CD4-positive, alpha-beta T cell treated with Interferon alpha-2 for 1 hour (primary cell): Measurements from ENCODE around the gene R3HCC1L.

Source experiments
- DNase-seq, 2 donors: peaks; one replicate each; pipeline ENCODE4 v3.0.0-alpha.2; 2020 to 2022

R3HCC1L gene

DNA sequence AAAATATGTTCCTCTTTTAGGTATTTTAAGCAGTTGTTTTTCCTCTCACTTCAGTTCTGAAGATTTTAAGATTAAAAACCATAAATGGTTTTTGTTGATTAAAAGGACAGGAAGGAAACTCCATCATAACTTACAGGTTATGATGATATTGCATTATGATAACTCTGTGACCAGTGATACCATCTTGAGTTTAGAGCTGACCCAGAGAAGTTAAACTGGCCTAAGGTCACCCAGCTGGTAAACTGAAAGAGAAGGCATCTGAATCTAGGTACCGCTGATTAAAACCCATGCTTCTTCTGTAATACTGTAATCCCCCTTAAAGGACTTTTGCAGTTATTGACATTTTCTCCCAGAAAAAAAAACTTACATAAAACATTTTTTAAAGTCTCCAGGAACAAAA is 103.9 kb downstream of the R3HCC1L start:
- no peak for DNase-seq

DNA sequence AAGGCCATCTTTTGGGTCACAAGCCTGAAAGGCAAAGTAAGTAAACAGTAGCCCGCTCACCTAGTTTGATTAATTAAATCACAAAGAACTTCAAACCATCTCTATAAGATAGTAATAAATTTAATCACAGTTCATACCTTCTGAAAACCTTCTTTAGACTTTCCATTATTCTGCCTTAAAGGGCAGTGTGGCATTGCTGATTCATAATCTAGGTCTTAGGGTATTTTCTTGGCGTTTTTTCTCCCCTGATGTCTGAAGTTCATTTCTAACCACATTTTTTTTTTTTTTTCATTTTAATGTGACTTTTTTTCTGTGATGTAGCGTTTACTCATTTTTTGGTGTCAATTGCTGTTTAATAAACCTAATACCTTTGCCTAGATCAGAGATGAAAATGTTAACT is 106.1 kb downstream of the R3HCC1L start:
- DNase-seq, result no peak

DNA sequence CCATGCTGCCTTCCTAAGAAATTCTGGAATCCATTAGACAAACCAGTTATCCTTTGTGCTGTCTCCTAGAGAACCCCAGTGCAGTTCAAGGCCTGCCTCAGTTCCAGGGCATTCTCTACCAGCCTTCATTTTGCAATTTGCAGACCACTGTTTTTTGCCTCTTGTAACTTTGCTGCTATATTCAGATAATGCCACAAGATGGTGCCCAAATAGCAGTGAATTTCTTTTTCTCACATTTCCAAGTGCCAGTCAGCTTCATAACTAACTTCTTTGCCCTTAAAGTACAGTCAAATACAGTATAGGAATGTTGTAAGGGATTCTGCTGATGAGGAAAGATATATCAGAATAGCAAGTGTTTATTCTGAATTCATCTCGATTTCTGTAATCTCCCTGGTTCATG is 108.4 kb downstream of the R3HCC1L start:
- DNase-seq, result no peak

DNA sequence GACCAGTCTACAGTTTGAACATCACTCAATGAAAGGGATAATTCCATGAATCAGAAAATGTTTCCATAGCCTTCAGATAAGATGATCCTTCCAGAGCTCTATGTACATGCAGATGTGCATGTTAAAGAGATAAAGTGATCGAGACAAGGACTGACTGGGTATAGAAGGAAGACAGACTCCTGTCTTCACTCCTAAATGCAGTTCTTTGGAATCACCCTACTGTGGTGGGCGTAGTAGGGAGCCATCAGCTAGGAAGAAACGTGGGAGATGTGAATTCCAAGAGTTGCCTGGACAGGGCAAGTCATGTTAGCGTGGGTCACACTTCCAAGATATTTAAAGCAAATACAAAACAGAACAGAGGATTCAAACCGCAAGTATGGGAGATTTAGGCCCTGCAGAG is 109.7 kb downstream of the R3HCC1L start:
- DNase-seq, result no peak

DNA sequence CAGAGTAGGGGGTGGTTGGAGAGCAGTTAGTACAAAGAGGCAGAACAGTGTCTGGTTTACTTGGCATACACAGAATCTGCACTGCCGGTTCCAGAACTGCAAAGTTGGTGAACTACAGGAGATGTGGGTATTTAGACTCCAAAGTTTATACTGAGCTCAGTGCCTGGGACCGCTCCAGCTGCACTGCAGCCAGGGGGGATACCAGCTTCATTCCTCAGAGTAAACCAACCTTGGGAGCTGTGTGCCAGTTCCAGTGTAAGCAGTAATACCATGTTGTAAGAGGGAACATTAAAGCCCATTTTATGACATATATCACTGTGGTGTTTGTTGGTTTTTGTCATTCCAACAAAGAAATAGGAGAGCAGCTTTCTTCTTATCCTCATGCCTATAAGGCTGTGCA is 110.1 kb downstream of the R3HCC1L start:
- no peak for DNase-seq

DNA sequence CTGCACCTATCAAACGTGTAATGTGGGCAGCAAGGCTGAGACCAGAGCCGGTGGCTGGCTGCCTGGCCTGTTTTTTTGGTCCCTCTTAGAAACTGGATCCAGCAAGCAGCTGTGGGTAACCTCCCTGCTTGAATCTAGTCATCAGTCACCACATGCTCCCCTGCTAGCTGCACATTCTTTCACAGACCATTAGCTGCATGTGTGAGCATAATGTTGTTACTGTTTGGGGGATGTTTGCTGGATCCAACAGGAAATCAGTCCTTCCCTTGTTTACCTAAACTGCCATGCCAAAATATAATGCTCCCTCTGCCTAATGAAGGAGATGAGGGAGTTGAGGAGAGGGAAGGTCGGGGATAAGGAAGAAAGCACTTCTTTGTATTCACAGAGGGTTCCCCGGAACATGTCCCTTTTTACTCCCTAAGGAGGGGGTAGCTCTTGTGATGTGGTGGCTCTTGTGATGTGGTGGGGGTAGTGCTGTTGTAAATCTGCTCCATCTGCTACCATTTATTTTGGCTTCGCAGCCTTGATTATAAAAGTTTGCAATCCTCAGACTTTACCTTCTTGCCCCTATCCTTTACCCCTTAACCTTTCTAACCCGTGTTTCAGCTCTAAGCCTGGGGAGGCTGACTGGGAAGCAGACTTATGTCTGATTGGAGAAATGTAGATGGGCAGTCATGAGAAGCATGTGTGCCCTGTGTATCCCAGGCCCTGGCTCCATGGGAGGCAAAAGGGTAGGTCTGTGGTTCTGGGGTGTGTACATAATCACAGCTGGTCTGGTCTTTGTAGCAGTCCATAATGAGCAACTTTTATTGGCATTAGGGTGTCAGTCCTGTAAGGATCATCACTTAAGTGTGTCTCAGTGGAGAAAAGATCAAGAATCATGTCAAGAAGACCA is 112.7 kb downstream of the R3HCC1L start:
- DNase-seq, result no peak

DNA sequence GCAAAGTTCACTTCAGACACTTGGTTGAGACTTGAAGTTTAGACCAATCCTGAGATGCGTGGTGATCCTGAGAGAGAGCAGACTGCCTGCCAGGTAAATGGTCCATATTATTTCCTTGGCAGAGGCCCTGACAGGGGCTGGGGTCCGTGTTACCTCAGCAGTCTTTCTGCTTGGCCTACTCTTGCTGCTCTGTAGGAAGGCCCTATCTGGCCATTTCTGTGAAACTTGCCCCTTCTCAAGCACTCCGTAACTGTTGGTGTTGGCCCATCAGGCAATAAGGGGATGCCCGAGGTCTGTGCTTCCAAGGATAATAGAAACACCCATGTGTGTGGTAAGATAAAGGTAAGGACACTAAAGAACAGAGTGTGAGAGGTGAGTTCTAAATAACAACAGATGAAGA is 113.6 kb downstream of the R3HCC1L start:
- DNase-seq, result no peak

DNA sequence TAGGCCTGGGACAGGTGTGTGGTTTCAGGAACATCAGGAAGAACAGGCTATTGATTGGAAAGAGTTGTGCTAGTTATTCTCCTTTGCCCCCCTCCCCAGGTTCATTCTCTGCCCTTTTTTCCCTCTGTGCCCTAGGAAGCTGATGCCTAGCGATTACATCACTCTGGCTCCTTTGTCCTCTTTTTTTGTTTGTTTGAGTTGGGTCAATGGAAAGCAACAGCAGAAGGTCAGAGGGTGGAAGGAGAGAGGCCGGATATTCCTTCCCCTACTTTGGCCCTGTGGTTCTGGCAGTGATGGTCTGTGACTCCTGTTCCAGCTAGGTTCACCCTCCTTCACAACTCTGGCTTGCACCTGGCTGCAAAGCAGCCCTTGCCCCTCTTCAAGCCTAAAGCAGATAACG is 114.7 kb downstream of the R3HCC1L start:
- no peak for DNase-seq

DNA sequence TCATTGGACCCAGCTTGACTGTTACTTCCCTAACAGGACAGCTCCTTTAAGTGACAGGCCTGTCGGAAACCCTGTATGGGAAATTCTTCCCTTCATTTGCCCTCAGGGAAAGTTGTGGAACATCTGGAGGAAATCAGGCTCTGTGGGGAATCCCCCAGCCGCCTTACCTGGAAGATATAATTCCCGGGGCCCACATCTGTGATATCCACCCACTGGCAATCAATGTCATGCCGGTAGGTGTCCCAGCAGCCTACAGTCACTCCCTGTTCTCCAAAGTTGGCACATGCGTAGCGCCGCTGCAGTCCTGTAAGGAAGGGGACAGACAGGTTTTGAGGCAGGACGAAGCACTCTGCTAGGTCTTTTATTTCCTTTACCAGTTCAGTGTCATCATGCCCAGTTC is 116.9 kb downstream of the R3HCC1L start:
- DNase-seq, result no peak

DNA sequence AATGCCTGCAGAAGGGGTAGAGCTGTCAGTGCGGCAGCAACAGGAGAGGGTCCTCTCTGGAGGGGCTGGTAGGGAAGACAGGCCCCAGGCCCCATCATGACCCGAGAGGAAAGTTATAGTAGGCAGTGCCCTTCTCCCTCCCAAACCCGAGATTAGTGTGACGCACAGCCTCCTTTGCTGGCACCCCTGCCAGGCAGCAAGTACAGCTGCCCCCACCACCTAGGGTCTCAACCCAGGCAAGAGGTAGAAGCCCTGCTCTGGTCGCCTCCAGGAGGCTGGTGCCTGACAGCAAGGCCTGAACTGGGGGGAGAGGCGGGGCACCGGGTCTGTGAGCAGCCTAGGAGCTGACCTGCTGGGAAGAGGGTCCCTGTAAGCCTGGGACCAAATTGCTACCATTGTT is 118.0 kb downstream of the R3HCC1L start:
- DNase-seq, result no peak

DNA sequence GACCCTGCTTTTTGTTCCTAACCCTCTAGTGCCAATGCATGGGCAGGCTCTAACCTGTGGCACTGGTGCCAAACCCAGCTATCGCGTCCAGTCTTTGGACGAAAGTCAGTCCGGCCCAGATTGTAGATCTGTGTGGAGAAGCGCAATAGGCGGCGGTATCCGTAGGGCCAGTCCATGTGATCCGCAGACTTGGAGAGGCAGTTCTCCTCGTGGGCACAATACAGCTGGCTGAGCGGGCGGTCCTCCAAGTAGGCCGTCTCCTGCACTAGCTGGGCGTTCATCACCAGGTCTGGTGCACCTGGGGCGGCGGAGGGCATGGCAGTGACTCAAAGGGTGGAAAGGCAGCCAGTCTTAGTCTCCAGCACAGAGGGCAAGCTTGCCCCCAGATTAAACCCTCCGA is 119.0 kb downstream of the R3HCC1L start:
- DNase-seq, result no peak

DNA sequence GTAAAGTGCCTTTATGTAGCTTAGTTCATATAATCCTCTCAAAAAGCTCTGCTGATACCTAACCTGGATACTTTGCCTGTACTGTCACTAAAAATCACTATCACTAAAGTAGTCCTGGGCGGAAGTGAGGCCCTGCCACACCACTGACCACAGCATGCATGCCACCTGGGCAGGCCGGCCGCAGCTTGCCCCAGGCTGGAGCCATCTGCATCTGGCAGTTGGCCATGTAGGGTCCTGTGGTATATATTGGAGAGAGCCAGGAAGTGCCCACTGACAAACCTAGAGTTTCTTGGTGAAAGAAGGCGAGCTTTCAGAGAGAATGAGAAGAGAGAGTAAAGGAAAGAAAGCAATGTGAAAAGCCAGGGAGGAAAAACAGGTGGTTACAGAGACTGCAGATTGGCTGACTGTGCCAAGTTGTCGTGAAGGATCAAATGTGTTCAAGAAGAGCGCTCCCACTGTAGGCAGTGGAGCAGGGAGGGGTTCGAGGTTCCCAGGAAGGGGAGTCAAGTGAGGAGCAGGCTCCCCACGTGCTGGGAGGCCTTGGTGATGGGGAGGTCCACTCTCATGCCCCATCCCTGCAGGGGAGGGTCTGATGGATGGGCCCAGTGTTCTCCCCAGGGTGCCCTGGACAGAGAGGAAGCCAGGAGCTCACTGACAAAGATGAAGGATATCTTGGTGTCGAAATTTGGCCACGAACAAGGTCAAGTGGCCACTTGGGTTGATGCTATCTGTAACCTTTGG is 119.9 kb downstream of the R3HCC1L start:
- no peak for DNase-seq

DNA sequence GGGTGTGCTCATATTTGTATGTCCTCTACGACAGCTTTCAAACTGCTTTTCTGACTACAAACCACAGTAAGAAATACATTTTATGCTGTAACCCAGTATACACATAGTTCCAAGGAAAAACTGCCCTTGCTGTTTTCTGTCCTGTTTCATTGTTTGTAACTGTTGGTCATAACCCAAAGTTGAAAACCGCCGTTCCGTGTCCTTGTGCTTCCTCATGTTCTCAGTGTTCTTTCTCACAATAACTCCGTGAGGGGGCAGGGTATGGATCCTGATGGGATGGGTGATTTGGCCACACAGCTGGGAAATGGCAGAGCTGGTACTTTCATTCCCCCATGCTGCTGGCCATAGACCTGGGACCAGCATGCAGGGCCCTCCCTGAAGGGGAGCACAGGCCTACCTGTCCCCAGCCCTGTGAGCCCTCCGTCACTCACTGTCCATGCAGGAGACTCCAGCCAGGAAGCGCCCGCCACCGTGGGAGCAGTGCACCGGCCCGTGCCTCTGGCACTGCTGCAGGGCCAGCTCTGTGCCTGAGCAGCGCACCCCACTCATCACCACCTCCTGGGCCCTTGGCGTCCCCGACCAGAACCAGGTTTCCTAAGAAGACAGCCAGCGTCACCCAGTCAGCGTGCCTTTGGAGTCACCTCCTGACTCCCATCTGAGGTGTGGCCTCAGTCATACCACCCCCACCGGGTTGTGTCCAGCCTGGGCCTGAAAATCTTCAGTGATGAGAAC is 120.9 kb downstream of the R3HCC1L start:
- DNase-seq, result no peak

DNA sequence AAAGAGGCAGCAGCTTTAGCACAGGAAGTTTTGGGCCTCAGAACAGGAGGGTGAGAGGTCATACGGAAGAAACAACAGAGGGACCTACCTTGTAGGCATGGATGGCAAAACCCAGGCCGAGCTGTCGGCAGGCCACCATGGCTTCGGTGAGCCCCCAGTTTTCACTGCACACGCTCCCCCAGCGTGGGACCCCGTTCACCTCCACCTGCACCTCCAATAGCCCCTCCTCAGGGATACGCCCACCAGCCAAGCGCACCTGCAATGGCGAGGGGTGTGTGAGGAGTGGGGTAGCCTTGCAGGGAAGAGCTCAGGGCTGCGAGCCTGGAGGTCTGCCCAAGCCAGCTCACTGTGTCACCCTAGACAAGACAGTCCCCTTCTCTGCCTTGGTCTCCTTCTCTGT is 122.2 kb downstream of the R3HCC1L start:
- no peak for DNase-seq

DNA sequence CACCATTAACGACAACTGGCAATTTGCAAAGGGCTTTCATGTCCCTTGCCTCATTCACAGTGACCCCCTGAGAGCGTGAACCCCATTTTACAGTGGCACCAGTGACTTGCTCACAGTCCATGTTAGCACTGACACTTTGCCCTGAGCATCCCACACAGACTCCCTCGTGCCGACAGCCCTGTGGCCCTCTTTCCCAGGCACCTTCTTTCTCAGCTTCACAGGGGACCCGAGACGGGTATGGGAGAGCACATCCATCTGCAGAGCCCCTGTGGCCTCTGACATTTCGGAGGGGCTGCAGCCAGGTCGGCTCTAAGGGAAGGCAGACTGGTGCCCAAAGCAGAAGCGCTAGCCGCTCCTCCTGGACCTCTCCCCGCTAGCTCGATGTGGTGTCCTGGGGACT is 122.7 kb downstream of the R3HCC1L start:
- DNase-seq, result no peak

DNA sequence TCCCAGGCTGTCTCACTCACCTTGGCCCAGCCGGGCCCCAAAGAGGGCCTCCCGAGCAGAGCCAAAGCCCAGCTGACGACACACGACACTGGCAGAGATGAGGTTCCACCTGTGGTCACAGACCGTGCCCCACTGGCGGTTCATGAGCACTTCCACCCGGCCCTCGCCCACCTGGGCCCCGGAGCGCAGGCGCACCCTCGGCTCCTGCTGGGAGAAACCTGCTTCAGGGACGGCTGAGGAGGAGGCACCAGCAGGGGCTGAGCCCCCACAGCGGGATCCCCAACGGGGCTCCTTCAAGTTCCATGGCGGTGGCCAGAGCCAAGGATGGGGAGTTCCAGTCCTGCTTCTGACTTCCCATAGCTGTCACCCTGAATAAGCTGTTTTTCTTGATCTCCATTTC is 123.5 kb downstream of the R3HCC1L start:
- DNase-seq, result no peak

DNA sequence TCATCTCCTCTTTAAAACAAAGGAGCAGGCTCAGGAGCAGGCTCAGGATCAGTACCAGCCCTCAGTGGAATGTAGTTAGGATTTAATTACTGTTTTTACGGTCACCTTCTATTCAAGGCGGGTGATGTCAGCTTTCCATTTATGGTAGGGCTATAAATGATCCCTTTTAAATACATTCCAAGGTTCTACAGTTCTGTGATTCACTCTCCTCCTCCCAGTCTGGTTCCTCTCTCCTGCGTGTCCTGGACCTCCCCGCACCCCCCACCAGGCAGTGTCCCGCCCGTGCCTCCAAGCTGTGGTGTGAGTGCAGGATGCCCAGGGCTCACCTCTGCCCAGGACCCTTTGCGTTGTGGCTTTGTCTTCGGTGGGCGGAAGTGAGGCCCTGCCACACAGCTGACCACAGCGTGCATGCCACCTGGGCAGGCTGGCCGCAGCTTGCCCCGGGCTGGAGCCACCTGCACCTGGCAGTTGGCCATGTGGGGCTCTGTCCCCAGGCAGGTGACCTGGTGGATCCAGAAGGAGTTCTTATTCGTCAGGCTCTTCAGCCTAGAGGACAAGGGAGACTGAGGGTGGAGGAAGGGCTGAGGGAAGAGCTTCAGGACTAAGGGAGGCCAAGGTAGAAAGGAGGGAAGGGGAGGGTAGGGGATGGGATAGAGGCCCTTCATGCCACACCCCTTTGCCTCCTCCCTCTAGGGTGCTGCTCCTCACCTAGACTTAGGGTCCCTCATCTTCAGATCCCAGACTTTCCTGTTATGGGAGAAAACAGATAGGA is 124.4 kb downstream of the R3HCC1L start:
- no peak for DNase-seq

DNA sequence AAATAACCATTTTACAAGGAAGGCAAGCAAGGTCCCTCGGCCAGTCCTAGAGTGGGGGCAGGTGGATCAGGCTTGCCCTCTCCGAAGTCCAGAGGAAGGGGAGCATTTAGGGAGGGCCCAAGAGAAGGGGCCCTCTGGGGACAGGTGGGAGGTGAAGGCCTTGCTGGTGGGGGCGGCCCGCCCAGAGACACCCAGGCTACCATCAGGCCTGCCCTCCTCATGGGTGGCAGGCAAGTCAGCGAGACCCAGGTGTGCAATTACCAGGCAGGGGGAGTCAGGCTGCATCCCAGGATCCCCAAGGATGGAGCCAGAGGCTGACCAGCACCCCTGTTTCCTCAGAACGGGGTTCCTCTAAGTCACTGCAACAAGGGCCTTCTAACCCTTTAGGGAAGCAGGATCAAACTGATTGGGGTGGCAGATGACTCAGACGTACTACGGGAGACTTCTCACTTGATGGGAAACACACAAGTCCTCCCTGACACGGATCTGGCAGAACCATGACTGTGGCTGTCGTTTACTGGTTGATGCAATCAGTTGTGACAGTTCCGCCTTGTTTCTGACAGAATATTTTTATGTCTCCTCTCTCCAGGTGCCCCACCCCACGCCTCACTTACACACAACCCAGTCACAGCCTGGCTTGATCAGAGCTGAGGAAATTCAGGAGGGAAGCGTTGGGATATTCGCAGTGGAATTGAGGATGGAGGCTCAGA is 125.3 kb downstream of the R3HCC1L start:
- peak in 1 of 2 donors; percentile 59 for DNase-seq

DNA sequence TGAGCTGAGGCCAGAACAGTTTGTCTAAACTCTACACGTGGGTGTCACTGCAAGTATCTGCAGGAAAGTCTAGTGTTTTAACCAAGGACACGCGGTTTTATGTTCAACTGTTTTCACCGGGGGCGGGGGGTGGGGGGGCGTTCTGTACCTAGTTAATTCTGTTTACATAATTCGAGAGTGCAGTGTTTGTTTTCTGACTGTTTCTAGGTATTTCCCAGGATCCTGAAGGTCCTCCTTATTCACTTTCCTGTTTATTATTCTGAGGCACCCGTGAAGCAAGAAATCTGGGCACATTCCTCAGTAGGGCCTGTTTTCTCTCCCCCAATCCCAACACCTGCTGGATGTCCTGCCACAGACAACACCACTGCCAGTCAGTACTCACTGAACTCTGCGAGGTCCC is 125.9 kb downstream of the R3HCC1L start:
- DNase-seq, result no peak

DNA sequence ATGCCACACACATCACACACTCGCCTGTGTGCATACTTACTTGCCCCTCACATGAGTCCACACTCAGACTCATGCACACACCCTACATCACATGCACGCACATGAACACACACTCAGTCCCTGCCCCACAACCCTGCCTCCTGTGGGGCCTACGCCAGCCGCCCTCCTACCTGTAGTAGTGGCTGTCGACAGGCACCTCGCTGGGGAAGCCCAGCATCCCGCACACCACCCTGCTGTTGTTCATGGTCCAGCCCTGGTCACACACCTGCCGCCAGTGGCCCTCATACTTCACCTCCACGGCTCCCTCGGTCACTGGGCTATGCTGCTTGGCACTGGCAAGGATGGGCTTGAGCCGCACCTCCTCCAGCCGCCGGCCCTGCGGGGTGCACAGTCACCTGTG is 126.3 kb downstream of the R3HCC1L start:
- DNase-seq, result no peak

DNA sequence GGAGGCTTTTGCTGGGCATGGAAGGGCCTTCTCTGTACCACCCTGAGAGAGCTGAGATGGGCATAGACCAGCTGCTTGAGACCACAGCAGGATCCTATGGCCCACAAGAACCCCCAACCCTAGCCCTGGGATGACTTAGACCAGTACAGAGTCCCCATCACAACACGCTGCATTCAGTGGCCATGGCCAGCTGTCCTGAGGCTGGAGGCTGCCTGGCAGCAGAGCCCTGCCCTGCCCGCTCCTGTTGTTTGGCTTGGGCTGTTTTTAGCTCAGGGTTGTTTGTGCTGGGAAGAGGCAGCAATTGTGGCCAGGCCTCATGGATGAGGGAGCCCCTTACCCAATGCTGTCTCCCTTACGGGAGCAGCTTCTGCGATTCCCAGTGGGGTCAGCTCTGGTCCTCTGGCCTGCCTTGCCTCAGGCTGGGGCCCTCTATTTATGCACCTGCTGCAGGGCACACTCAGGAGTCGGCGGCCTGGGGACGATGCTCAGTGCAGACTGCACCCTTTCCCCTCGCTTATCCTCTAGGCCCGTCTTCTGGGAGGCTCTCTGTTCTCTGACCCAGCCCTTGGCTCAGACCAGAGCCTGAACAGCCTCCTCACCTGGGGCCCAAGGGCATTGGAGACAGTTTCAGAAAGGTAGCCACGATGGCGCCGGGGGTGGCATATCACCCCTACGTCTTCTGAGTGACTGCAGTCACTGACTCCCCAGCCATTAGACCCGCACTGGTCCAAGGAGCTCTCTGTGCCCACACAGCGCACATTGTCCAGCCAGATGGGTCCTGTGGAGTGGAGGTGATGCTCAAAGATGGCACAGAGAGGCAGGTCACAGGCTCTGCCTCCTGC is 127.2 kb downstream of the R3HCC1L start:
- no peak for DNase-seq
